EH (cell line): ENCODE measurements around the gene TTC24.

Experiments used
- DNase-seq: peaks from one replicate; pipeline ENCODE4 v3.0.0-alpha.2; 2015; ENCODE audit warnings: low read depth

The TTC24 gene

DNA sequence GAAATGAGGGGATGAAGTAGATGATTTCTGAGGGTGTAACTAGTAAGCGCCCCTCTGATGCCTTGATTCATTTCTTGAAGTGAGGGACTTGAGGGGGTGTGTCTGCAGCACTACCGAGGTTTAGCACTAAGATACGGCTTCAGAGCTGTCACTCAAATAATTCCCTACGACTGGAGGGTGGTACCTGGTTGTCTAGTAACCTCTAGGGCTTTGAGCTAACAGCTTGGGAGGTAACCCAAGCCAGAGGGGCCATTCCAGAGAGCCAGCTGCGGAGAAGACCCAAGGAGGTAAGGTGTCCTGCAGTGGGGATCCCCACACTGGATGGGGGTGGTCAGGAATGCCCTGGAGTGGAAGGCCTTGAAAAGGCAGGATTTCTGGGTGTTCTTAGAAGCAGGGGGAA, at the start of gene TTC24:
Gene TTC24, plus strand, starts transcription at position 252 of the 400 bp plus-strand sequence. CDS start 1,642 bp downstream, outside the sequence.
- DNase-seq = no peak

- no peak for DNase-seq
These were observed 49.5 kb upstream of the TTC24 start for GRCh38 chr1:156530006-156530405.

DNA sequence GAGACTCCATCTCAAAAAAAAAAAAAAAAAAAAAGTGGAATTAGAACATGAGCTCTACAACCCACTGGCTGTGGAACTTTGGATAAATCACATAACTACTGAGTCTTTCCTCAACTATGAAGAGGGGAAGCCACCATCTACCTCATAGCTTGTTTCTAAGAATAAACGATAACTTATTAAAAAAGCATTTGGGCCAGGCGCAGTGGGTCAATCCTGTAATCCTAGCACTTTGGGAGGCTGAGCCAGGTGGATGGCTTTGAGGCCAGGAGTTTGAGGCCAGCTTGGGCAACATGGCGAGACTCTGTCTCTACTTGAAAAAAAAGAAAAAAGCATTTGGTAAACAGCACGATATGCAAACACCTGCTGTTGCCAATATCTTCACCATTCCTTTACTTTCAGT, 47.1 kb upstream of the TTC24 start:
- no peak for DNase-seq

GRCh38 chr1:156533568-156534220, 45.8 kb upstream of the TTC24 start:
- DNase-seq = no peak

DNA sequence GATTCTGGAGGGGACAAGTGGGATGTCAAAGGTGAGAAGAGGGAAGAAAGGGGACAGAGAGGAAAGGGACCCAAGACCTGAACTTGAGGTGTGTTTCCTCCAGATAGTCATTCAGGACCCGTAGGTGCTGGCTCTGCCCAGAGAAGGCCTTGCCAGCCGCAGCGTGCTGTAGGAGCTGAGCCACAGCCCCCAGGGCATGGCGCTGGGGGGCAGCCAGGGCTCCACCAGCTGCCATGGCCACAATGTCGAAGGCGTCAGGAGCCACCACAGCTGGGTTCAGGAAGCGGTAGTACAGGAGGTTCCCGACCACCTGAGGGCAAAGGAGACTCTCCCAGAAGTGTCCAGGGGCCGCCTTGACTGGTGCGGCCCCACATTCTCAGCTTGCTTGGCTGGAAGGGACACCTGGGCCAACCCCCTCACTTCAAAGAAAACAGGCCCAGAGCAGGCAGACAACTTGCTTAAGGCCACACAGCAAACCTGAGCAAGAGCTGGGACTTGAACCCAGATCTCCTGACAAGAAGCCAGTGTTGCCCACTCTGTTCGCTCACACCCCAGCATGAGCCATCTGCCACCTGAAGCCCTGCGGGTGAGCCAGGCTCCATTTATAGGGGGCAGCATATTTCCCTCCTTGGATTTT, 45.0 kb upstream of the TTC24 start:
- DNase-seq = no peak

- no peak for DNase-seq
These were observed 42.5 kb upstream of the TTC24 start for GRCh38 chr1:156537027-156537426.

- DNase-seq = no peak
These were observed 40.6 kb upstream of the TTC24 start for GRCh38 chr1:156538711-156539440.

GRCh38 chr1:156539818-156540355, 39.6 kb upstream of the TTC24 start:
- no peak for DNase-seq

DNA sequence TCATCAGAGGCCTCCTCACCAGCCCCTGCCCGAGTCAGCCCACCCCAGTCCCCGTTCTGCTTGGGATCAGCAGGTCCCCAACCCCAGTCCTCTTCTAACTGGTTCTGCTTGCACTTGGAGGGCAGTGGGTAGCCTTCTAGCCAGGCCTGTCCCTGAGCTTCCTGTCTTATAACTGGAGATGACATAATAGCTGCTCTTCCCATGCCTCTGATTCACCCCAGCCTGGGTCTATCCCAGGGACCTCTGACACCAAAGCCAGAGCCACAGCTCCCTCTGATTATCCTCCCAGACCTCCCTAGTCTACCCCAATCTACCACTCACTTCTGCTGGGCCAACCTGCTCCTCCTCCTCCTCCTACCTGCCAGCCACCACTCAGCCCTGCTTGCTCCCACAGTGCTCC, 38.6 kb upstream of the TTC24 start:
- DNase-seq = peak; percentile 43

- DNase-seq = no peak
These were observed 36.5 kb upstream of the TTC24 start for GRCh38 chr1:156543066-156543465.

GRCh38 chr1:156544592-156545102, 34.9 kb upstream of the TTC24 start:
- DNase-seq = no peak

DNA sequence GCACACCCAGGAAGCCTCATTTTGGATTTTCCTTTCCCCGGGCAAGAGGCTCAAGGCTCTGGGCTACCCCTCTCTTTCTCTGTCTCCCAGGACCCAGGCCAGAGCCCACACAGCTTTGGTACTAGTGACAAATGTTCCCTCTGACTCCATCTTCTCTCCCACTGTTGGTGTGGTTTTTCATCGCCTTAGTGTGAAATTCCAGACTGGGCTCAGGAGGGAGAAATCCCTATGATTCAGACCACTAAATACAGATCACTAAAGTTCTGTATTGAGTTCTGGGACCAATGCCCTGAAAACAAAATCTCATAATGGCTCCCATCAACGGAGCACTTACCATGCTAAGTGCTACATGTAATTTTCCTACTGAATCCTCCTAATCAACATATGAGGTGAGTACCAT, 33.3 kb upstream of the TTC24 start:
- DNase-seq = no peak

DNA sequence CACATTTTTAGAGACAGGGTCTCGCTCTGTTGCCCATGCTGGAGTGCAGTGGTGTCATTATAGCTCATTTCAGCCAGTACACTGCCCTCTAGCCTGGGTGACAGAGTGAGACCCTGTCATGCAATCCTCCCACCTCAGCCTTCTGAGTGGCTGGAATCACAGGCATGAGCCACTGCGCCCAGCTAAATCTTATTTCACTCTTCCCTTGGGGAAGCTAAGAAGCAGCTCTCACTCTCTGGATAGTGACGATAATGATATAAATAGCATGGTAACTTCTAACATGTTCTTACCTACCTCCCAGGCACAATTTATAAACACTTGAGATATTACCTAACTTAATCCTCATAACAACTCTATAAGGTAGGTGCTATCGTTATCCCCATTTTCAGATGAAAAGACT, 32.1 kb upstream of the TTC24 start:
- no peak for DNase-seq

DNA sequence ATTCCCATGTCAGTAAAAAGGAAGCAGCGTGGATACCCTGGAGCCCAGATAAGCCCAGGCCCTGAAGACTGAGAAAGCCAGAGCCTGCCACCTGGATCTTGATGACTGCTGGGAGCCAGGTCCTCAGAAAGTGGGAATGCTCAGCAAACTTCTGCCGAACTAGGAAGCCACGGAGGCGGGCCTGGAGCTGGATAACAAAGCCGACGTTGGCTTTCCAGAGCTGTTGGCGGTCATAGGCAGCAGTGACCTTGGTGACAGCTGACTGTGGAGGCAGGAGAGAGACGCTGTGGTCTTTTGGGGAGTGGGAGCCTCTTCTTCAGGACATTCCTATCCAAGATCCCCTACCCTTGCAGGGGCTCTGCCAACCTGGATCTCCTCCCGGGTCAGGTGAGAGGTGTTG, 31.5 kb upstream of the TTC24 start:
- DNase-seq = no peak

DNA sequence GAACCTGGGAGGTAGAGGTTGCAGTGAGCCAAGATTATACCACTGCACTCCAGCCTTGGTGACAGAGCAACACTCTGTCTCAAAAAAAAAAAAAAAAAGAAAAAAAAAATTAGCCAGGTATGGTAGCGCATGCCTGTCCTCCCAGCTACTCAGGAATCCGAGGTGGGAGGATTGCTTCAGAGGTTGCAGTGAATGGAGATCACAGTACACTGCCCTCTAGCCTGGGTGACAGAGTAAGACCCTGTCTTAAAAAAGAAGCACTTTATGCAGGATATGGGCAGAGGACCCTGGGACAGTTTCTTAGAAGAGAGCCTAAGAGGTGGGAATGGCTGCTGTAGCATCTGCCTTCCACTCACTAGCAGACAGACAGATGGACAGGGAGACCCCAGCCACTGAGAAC, 30.1 kb upstream of the TTC24 start:
- no peak for DNase-seq

GRCh38 chr1:156549831-156550230, 29.7 kb upstream of the TTC24 start:
- DNase-seq = no peak

DNA sequence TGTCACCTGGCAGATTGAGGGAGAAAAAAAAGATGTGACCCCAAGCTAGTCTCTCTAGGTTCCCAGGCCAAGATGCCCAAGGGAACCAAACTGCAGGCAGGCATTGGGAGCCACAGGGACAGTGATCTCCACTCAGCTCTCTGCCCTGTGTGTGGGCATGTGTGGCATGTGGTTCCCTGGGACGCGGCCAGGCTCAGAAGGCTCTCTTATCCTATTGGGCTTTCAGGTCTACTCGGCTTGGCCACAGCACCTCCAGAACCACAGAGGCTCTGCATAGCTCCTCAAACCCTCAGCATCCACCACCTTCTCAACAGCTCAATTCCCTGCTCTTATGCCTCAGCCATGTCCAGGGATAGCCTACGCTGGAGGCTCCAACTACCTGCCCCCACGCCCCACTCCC, 29.2 kb upstream of the TTC24 start:
- no peak for DNase-seq

DNA sequence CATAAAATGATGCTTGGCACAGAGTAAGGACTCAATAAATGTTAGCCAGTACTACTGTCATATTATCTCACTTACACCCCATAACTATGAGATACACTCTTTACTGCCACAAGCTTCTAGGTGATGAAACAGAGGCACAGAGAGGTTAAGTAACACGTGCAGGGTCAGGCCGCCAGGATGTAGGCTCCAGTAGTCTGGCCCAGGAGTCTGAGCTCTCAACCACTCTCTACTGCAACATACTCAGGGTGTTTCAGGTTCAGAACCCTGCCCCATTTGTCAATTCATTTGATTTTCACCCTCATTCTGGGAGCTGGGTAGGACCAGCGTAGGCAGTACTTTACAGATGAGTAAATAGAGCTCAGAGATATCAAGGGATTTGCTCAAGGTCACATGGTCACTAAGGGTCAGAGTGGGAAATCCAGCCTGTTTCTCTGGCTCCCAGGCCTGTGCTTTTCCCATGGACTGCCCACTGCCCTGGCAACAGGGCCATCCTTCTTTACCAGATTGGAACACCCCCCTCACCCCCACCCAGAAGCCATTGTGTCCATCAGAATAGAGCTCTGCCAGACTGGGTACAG, 28.4 kb upstream of the TTC24 start:
- no peak for DNase-seq

DNA sequence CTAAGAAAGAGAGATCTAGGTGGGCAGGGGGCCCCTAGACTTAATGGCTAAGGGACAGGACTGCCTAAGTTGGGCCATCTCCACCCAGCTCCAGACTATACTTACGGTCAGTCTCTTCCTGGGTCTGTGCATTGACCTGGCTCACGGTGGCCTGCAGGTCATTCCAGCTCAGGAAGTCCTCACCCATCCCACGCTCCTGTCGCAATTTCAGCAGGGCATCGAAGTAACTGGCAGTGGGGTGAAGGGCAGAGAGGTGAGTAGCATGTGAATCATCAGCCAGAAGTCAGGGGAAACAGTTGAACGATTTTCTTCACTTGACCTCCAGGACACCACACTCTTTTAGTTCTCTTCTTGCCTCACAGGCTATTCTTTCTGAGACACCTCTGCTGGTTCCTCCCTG, 27.7 kb upstream of the TTC24 start:
- DNase-seq = peak; percentile 14

- no peak for DNase-seq
These were observed 27.0 kb upstream of the TTC24 start for GRCh38 chr1:156552518-156552917.

DNA sequence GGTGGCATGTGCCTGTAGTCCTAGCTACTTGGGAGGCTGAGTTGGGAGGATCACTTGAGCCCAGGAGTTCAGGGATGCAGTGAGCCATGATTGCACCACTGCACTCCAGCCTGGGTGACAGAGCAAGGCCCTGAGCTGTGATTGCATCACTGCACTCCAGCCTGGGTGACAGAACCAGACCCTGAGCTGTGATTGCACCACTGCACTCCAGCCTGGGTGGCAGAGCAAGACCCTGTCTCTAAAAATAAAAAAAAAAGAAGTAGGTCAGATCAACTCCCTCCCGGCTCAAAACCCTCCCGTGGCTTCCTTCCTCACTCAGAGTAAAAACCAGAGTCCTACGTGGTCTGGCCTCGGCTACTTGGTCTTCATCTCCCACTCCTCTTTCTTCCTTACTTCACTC, 26.6 kb upstream of the TTC24 start:
- peak; percentile 20 for DNase-seq

DNA sequence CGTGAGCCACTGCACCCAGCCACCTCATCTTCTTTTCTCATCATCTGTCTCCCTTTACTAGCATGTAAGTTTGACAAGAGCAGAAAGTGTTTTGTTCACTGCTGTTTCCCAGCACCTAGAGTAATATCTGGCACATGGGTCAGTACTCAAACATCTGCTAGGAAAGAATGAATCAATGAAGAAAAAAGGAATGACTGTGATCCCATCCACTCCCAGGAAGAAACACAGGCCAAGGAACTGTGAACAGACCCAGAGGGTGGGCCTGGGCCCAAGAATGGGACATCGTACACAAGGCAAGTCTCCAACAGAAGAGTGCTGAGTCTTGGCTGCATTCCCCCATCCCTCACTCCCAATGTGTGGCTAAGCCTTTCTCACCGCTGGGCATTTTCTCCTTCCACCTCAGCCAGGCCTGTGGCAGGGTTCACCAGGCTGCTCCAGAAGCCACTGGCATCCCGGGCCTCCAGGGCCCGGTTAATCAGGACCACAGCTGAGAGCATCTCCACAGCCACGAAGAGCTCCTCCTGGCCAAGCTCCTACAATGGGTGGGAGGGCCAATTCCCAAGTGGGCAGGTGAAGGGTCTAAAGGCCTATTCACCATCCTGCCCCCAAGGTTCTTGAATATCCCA, 25.6 kb upstream of the TTC24 start:
- no peak for DNase-seq
